ENCODE data around the gene EMC10. TPM values are rescaled to one million over a fixed set of nuclear protein-coding genes. Genes with fewer than 3 reads are reported as not detected.

Gene EMC10
- total RNA-seq, 2 experiments from 2014 or later = 39.1 to 44.4 TPM

- intact Hi-C loops (cut with micrococcal nuclease; ENCODE audit: unreplicated experiment) = no loop called here
- BruUV-seq (replicated peaks) = no TSS peak
- CTCF ChIA-PET (ENCODE audit: unreplicated experiment) = no interaction called here
Measured at GRCh38 chr19:50480281-50481111, 4.2 kb downstream of the EMC10 start.

GRCh38 chr19:50481351-50482149 is 5.2 kb downstream of the EMC10 start:
- no peak overlapping the region for H3K27ac ChIP-seq (ENCODE audit: low read depth, low read length, poor library complexity, severe bottlenecking)
- ChIA-PET POLR2A (no interaction called here), CTCF (ENCODE audit: unreplicated experiment) (no interaction called here)
- DNase-seq (ENCODE audit: low spot score) = no peak
- peaks cover 21% of the 10 kb centered on the region for H3K79me2 ChIP-seq (ENCODE audit: insufficient read depth, low read depth, low read length)
- TF ChIP-seq EZH2phosphoT487 (IDR thresholded peaks at IDR 0.05; ENCODE audit: borderline replicate concordance, low read depth, low read length) = no peak
- TF ChIP-seq CTCF (conservative IDR thresholded peaks at IDR 0.05; ENCODE audit: low read length) = no peak
- no peak overlapping the region for H2AFZ ChIP-seq (ENCODE audit: low read length)
- H3K9me2 ChIP-seq (ENCODE audit: insufficient read depth, low read length) = no peaks in the 10 kb centered on the region
- intact Hi-C loops (cut with micrococcal nuclease; ENCODE audit: unreplicated experiment) = no loop called here
- no peaks in the 10 kb centered on the region for H4K20me1 ChIP-seq (ENCODE audit: insufficient read depth, low read length)
- no peak overlapping the region for H3K4me2 ChIP-seq (ENCODE audit: low read length)
- peaks cover 21% of the 10 kb centered on the region for H3K9me3 ChIP-seq (ENCODE audit: low read length)
- no TSS peak for BruUV-seq (replicated peaks)
- peaks cover 10% of the 10 kb centered on the region for H3K4me1 ChIP-seq (ENCODE audit: insufficient read depth, low read length, poor library complexity, severe bottlenecking)
- peaks cover 90% of the 10 kb centered on the region for H3K36me3 ChIP-seq (ENCODE audit: insufficient read depth, low read length)
- H3K4me3 ChIP-seq (ENCODE audit: low read depth, low read length, poor library complexity, severe bottlenecking) = no peak overlapping the region

More at GRCh38 chr19:50480281-50481111, 4.2 kb downstream of the EMC10 start:
- H3K4me2 ChIP-seq (ENCODE audit: low read length) = no peak overlapping the region
- peaks cover 10% of the 10 kb centered on the region for H3K4me1 ChIP-seq (ENCODE audit: insufficient read depth, low read length, poor library complexity, severe bottlenecking)
- H3K36me3 ChIP-seq (ENCODE audit: insufficient read depth, low read length) = peaks cover 80% of the 10 kb centered on the region
- H2AFZ ChIP-seq (ENCODE audit: low read length) = no peak overlapping the region
- no peaks in the 10 kb centered on the region for H4K20me1 ChIP-seq (ENCODE audit: insufficient read depth, low read length)
- POLR2A ChIA-PET = no interaction called here
- TF ChIP-seq EZH2phosphoT487 (IDR thresholded peaks at IDR 0.05; ENCODE audit: borderline replicate concordance, low read depth, low read length) = no peak
- TF ChIP-seq CTCF (conservative IDR thresholded peaks at IDR 0.05; ENCODE audit: low read length) = no peak
- no peaks in the 10 kb centered on the region for H3K9me2 ChIP-seq (ENCODE audit: insufficient read depth, low read length)
- no peak overlapping the region for H3K27ac ChIP-seq (ENCODE audit: low read depth, low read length, poor library complexity, severe bottlenecking)
- H3K9me3 ChIP-seq (ENCODE audit: low read length) = peaks cover 12% of the 10 kb centered on the region
- no peak for DNase-seq (ENCODE audit: low spot score)
- peaks cover 22% of the 10 kb centered on the region for H3K79me2 ChIP-seq (ENCODE audit: insufficient read depth, low read depth, low read length)
- no peak overlapping the region for H3K4me3 ChIP-seq (ENCODE audit: low read depth, low read length, poor library complexity, severe bottlenecking)
